AG08396 (cell line): ENCODE results near the gene RSRC2.
"Not testable (repeated sequence)": the region's sequence is repeated elsewhere in the genome, so short reads cannot be mapped to it uniquely, and the experiment has no call there.

Source experiments
- DNase-seq: peaks from one replicate; pipeline ENCODE4 v3.0.0; 2012; ENCODE audit warnings: low spot score, mixed read lengths

The RSRC2 gene

GRCh38 chr12:122526683-122527477 is at the start of gene RSRC2, which contains the start of gene KNTC1:
RSRC2 (minus strand) TSS chr12:122526936; CDS start chr12:122526853, 83 bp downstream.
KNTC1 (plus strand) TSS chr12:122527249; CDS start chr12:122530064, 2,815 bp downstream.
- DNase-seq, result peak; percentile 94

- no peak for DNase-seq
Observed at GRCh38 chr12:122571821-122572220, 45.1 kb upstream of the RSRC2 start.

GRCh38 chr12:122570006-122570405 is 43.3 kb upstream of the RSRC2 start:
- not testable (repeated sequence) for DNase-seq

GRCh38 chr12:122569288-122569687 is 42.6 kb upstream of the RSRC2 start:
- no peak for DNase-seq

GRCh38 chr12:122566816-122567215 is 40.1 kb upstream of the RSRC2 start:
- not testable (repeated sequence) for DNase-seq

GRCh38 chr12:122563361-122563760 is 36.6 kb upstream of the RSRC2 start:
- DNase-seq, result no peak

GRCh38 chr12:122560138-122560537 is 33.4 kb upstream of the RSRC2 start:
- DNase-seq, result no peak

- DNase-seq, result no peak
Observed at GRCh38 chr12:122558745-122559641, 32.3 kb upstream of the RSRC2 start.

- no peak for DNase-seq
Observed at GRCh38 chr12:122547330-122547729, 20.6 kb upstream of the RSRC2 start.

- no peak for DNase-seq
Observed at GRCh38 chr12:122545855-122546254, 19.1 kb upstream of the RSRC2 start.

GRCh38 chr12:122544537-122544936 is 17.8 kb upstream of the RSRC2 start:
- DNase-seq, result no peak

GRCh38 chr12:122538496-122538895 is 11.8 kb upstream of the RSRC2 start:
- no peak for DNase-seq

- DNase-seq, result no peak
Observed at GRCh38 chr12:122537021-122537420, 10.3 kb upstream of the RSRC2 start.

- no peak for DNase-seq
Observed at GRCh38 chr12:122533856-122534255, 7.1 kb upstream of the RSRC2 start.

- DNase-seq, result no peak
Observed at GRCh38 chr12:122528992-122529391, 2.3 kb upstream of the RSRC2 start.

GRCh38 chr12:122528582-122528981 is 1.8 kb upstream of the RSRC2 start:
- DNase-seq, result no peak

- peak; percentile 7 for DNase-seq
Observed at GRCh38 chr12:122527478-122527944, 775 bp upstream of the RSRC2 start.

GRCh38 chr12:122523846-122524718 is 2.7 kb downstream of the RSRC2 start:
- no peak for DNase-seq

GRCh38 chr12:122523280-122523679 is 3.5 kb downstream of the RSRC2 start:
- DNase-seq, result no peak

GRCh38 chr12:122520676-122521075 is 6.1 kb downstream of the RSRC2 start:
- DNase-seq, result no peak

GRCh38 chr12:122519418-122519817 is 7.3 kb downstream of the RSRC2 start:
- no peak for DNase-seq

- no peak for DNase-seq
Observed at GRCh38 chr12:122518908-122519307, 7.8 kb downstream of the RSRC2 start.
